Measurements from ENCODE around the gene C3orf22.

C3orf22 gene

GRCh38 chr3:126516152-126516935 is 42.4 kb downstream of the C3orf22 start:
- no peak for ATAC-seq (ENCODE audit: insufficient read depth, low read depth)
- Histone ChIP-seq H3K4me3 (ENCODE audit: low read depth in 1 of 2, low read length in 2 of 2) (no peak overlapping the region), H3K4me1 (ENCODE audit: insufficient read depth, low read length) (peaks cover 4% of the 10 kb centered on the region), H3K9ac (ENCODE audit: low read depth, low read length) (no peak overlapping the region), H3K79me2 (ENCODE audit: insufficient read depth, low read length) (no peaks in the 10 kb centered on the region), H4K20me1 (ENCODE audit: insufficient read depth, low read length) (no peaks in the 10 kb centered on the region), H3K4me2 (ENCODE audit: insufficient read depth, low read length) (no peak overlapping the region), H3K27me3 (ENCODE audit: insufficient read depth, low read length, poor library complexity) (no peaks in the 10 kb centered on the region), H2AFZ (ENCODE audit: low read depth, low read length) (no peak overlapping the region), H3K36me3 (ENCODE audit: insufficient read depth, low read length) (no peaks in the 10 kb centered on the region), H3K9me3 (ENCODE audit: insufficient read depth, low read length, severe bottlenecking) (no peaks in the 10 kb centered on the region), H3K27ac (ENCODE audit: low read length) (no peak overlapping the region)
- DNase-seq = no peak
- TF ChIP-seq CTCF (IDR thresholded peaks at IDR 0.05; ENCODE audit: borderline replicate concordance, extremely low read depth, low read length, poor library complexity, severe bottlenecking) (no peak), EZH2 (IDR thresholded peaks at IDR 0.05; ENCODE audit: borderline replicate concordance, low read depth, low read length, severe bottlenecking) (no peak)

DNA sequence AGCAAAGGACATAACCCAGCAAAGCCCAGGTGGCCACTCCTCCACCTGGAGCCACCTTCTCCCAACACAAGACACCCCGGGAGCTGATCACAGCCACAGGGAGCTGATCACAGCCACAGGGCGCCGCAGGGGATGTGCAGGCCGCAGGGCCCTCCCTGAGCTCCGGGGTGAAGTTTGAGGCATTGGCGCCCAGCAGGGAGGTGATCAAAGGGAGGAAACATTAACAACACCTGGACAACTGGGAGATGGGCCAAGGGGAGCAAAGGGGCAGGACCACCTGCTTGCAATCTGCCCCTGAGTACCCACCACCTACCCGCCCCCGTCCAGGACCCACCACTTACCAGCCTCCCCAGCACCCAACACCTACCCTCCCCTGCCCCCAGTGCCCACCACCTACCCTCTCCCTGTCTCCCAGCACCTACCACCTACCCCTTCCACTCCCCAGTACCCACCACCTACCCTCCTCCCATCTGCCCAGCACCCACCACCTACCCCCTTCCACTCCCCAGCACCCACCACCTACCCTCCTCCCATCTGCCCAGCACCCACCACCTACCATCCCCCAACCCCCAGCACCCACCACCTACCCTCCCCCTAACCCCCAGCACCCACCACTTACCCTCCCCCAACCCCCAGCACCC is 43.5 kb downstream of the C3orf22 start:
- no peaks in the 10 kb centered on the region for H3K79me2 ChIP-seq (ENCODE audit: insufficient read depth, low read length)
- no peaks in the 10 kb centered on the region for H3K36me3 ChIP-seq (ENCODE audit: insufficient read depth, low read length)
- H3K4me2 ChIP-seq (ENCODE audit: insufficient read depth, low read length) = no peak overlapping the region
- no peak overlapping the region for H3K27ac ChIP-seq (ENCODE audit: low read length)
- no peaks in the 10 kb centered on the region for H3K9me3 ChIP-seq (ENCODE audit: insufficient read depth, low read length, severe bottlenecking)
- H3K9ac ChIP-seq (ENCODE audit: low read depth, low read length) = no peak overlapping the region
- no peak overlapping the region for H3K4me3 ChIP-seq (ENCODE audit: low read depth in 1 of 2, low read length in 2 of 2)
- no peaks in the 10 kb centered on the region for H4K20me1 ChIP-seq (ENCODE audit: insufficient read depth, low read length)
- TF ChIP-seq EZH2 (IDR thresholded peaks at IDR 0.05; ENCODE audit: borderline replicate concordance, low read depth, low read length, severe bottlenecking) = no peak
- no peak for TF ChIP-seq CTCF (IDR thresholded peaks at IDR 0.05; ENCODE audit: borderline replicate concordance, extremely low read depth, low read length, poor library complexity, severe bottlenecking)
- no peaks in the 10 kb centered on the region for H3K27me3 ChIP-seq (ENCODE audit: insufficient read depth, low read length, poor library complexity)
- no peak for DNase-seq
- H2AFZ ChIP-seq (ENCODE audit: low read depth, low read length) = no peak overlapping the region
- H3K4me1 ChIP-seq (ENCODE audit: insufficient read depth, low read length) = peaks cover 4% of the 10 kb centered on the region
- no peak for ATAC-seq (ENCODE audit: insufficient read depth, low read depth)

- no peaks in the 10 kb centered on the region for H3K79me2 ChIP-seq (ENCODE audit: insufficient read depth, low read length)
- no peak overlapping the region for H3K9ac ChIP-seq (ENCODE audit: low read depth, low read length)
- no peaks in the 10 kb centered on the region for H3K9me3 ChIP-seq (ENCODE audit: insufficient read depth, low read length, severe bottlenecking)
- no peaks in the 10 kb centered on the region for H3K4me1 ChIP-seq (ENCODE audit: insufficient read depth, low read length)
- no peaks in the 10 kb centered on the region for H3K36me3 ChIP-seq (ENCODE audit: insufficient read depth, low read length)
- H4K20me1 ChIP-seq (ENCODE audit: insufficient read depth, low read length) = no peaks in the 10 kb centered on the region
- no peak overlapping the region for H3K4me3 ChIP-seq (ENCODE audit: low read depth in 1 of 2, low read length in 2 of 2)
- H3K27ac ChIP-seq (ENCODE audit: low read length) = no peak overlapping the region
- ATAC-seq (ENCODE audit: insufficient read depth, low read depth) = no peak
- no peaks in the 10 kb centered on the region for H3K27me3 ChIP-seq (ENCODE audit: insufficient read depth, low read length, poor library complexity)
- no peak overlapping the region for H2AFZ ChIP-seq (ENCODE audit: low read depth, low read length)
- H3K4me2 ChIP-seq (ENCODE audit: insufficient read depth, low read length) = no peak overlapping the region
- no peak for DNase-seq
- TF ChIP-seq CTCF (IDR thresholded peaks at IDR 0.05; ENCODE audit: borderline replicate concordance, extremely low read depth, low read length, poor library complexity, severe bottlenecking) = no peak
- no peak for TF ChIP-seq EZH2 (IDR thresholded peaks at IDR 0.05; ENCODE audit: borderline replicate concordance, low read depth, low read length, severe bottlenecking)
Observed at GRCh38 chr3:126514161-126514560, 44.6 kb downstream of the C3orf22 start.
